ENCODE measurements around the gene GREB1L. TPM values are rescaled to one million over a fixed set of nuclear protein-coding genes. Genes with fewer than 3 reads are reported as not detected.

The GREB1L gene
- total and polyA plus RNA-seq, 2 experiments from 2014 or later: 1.9 to 3.0 TPM

DNA sequence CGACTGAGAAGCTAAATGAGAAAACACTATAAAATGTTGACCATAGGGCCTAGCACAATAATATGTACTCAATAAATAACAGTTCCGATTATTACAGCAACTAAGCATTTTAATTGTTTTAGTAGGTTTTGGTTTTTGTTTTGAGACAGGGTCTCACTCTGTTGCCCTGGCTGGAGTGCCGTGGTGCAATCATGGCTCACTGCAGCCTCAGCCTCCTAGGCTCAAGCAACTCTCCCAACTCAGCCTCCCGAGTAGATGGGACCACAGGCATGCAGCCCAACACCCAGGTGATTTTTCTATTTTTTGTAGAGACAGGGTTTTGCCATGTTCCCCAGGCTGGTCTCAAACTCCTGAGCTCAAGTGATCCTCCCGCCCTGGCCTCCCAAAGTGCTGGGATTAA, 304.4 kb downstream of the GREB1L start:
- peaks cover 11% of the 10 kb centered on the region for H3K36me3 ChIP-seq (ENCODE audit: low read depth)
- H3K9me3 ChIP-seq (ENCODE audit: low read depth): no peaks in the 10 kb centered on the region
- no peaks in the 10 kb centered on the region for H3K4me1 ChIP-seq (ENCODE audit: insufficient read depth)
- no peak overlapping the region for H3K9ac ChIP-seq
- peaks cover 3% of the 10 kb centered on the region; the same call in 1 of the 2 replicates for H3K79me2 ChIP-seq (ENCODE audit: insufficient read depth)
- no peaks in the 10 kb centered on the region for H3F3A ChIP-seq (ENCODE audit: insufficient read depth)
- no peaks in the 10 kb centered on the region for H3K27me3 ChIP-seq (replicated peaks; ENCODE audit: insufficient read depth)
- no peaks in the 10 kb centered on the region for H4K20me1 ChIP-seq (ENCODE audit: insufficient read depth)
- H3K9me2 ChIP-seq (ENCODE audit: insufficient read depth): no peaks in the 10 kb centered on the region
- no peak overlapping the region for H3K4me3 ChIP-seq
- 95 to 99% methylated on average over 5 of the region's 5 CpGs for WGBS, 2 experiments (ENCODE audit: low coverage in 1 of 2, low lambda C conversion rate in 2 of 2, missing lambda C conversion rate in 2 of 2)
- TF ChIP-seq EZH2phosphoT487 (IDR thresholded peaks at IDR 0.05; ENCODE audit: insufficient read depth, low read depth): no peak
- TF ChIP-seq EZH2 (IDR thresholded peaks at IDR 0.05; ENCODE audit: insufficient read depth, poor library complexity, severe bottlenecking): no peak
- no peak overlapping the region for H3K4me2 ChIP-seq (ENCODE audit: unreplicated experiment)
- H2AFZ ChIP-seq: no peak overlapping the region
- no peak overlapping the region for H3K27ac ChIP-seq
- in situ Hi-C loops (cut with MboI): no loop called here
- no peak for DNase-seq

DNA sequence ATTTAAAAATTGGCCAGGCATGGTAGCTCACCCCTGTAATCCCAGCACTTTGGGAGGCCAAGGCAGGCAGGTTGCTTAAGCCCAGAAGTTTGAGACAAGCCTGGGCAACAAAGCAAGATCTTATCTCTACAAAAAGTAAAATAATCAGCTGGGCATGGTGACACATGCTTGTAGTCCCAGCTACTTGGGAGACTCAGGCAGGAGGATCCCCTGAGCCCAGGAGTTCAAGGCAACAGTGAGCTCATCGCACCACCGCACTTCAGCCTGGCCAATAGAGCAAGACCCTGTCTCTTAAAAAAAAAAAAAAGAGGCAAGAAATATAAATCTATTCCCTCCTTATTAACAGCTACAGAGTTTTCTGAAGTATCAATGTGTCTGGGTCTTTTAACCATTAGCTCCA, 306.6 kb downstream of the GREB1L start:
- Histone ChIP-seq H3K27me3 (replicated peaks; ENCODE audit: insufficient read depth) (no peaks in the 10 kb centered on the region), H4K20me1 (ENCODE audit: insufficient read depth) (no peaks in the 10 kb centered on the region), H3K4me3 (no peak overlapping the region), H3K36me3 (ENCODE audit: low read depth) (peaks cover 3% of the 10 kb centered on the region; the same call in 1 of the 2 replicates), H3K79me2 (ENCODE audit: insufficient read depth) (peaks cover 3% of the 10 kb centered on the region; the same call in 1 of the 2 replicates), H3K4me1 (ENCODE audit: insufficient read depth) (no peaks in the 10 kb centered on the region), H3K27ac (no peak overlapping the region), H3K9me3 (ENCODE audit: low read depth) (no peaks in the 10 kb centered on the region), H3K4me2 (ENCODE audit: unreplicated experiment) (no peak overlapping the region), H2AFZ (no peak overlapping the region), H3F3A (ENCODE audit: insufficient read depth) (no peaks in the 10 kb centered on the region), H3K9ac (no peak overlapping the region), H3K9me2 (ENCODE audit: insufficient read depth) (no peaks in the 10 kb centered on the region)
- in situ Hi-C loops (cut with MboI): no loop called here
- DNase-seq: peak; percentile 4
- no peak for TF ChIP-seq EZH2 (IDR thresholded peaks at IDR 0.05; ENCODE audit: insufficient read depth, poor library complexity, severe bottlenecking)
- TF ChIP-seq EZH2phosphoT487 (IDR thresholded peaks at IDR 0.05; ENCODE audit: insufficient read depth, low read depth): no peak
- 100% methylated on average over 2 of the region's 2 CpGs for WGBS, 2 experiments (ENCODE audit: low coverage in 1 of 2, low lambda C conversion rate in 2 of 2, missing lambda C conversion rate in 2 of 2)

DNA sequence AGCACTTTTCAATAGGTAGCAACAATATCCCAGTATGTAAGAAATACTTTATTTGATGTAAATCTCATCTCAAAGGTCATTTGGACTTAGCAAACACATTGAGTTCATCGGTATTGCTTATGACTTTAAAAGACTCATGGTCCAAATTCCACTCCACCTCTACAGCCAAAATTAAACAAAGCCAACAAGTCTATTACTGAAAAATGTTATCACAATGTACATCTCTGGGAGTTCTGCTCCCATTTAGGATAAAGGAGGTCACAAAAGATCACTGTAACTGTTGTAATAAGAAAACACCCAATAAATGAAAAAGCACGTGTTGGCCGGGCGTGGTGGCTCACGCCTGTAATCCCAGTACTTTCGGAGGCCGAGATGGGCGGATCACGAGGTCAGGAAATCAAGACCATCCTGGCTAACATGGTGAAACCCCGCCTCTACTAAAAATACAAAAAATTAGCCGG, 308.5 kb downstream of the GREB1L start:
- H3K27ac ChIP-seq: no peak overlapping the region
- no peaks in the 10 kb centered on the region for H3K9me2 ChIP-seq (ENCODE audit: insufficient read depth)
- H4K20me1 ChIP-seq (ENCODE audit: insufficient read depth): no peaks in the 10 kb centered on the region
- TF ChIP-seq EZH2 (IDR thresholded peaks at IDR 0.05; ENCODE audit: insufficient read depth, poor library complexity, severe bottlenecking) (no peak), EZH2phosphoT487 (IDR thresholded peaks at IDR 0.05; ENCODE audit: insufficient read depth, low read depth) (no peak)
- no peak overlapping the region for H2AFZ ChIP-seq
- no peak overlapping the region for H3K4me3 ChIP-seq
- H3K9ac ChIP-seq: no peak overlapping the region
- in situ Hi-C loops (cut with MboI): no loop called here
- peaks cover 3% of the 10 kb centered on the region; the same call in 1 of the 2 replicates for H3K79me2 ChIP-seq (ENCODE audit: insufficient read depth)
- no peaks in the 10 kb centered on the region for H3F3A ChIP-seq (ENCODE audit: insufficient read depth)
- H3K9me3 ChIP-seq (ENCODE audit: low read depth): no peaks in the 10 kb centered on the region
- no peaks in the 10 kb centered on the region for H3K4me1 ChIP-seq (ENCODE audit: insufficient read depth)
- 92 to 94% methylated on average over 11 of the region's 11 CpGs for WGBS, 2 experiments (ENCODE audit: low coverage in 1 of 2, low lambda C conversion rate in 2 of 2, missing lambda C conversion rate in 2 of 2)
- no peak for DNase-seq
- no peaks in the 10 kb centered on the region; the same call in 1 of the 2 replicates for H3K36me3 ChIP-seq (ENCODE audit: low read depth)
- H3K4me2 ChIP-seq (ENCODE audit: unreplicated experiment): no peak overlapping the region
- H3K27me3 ChIP-seq (replicated peaks; ENCODE audit: insufficient read depth): no peaks in the 10 kb centered on the region

DNA sequence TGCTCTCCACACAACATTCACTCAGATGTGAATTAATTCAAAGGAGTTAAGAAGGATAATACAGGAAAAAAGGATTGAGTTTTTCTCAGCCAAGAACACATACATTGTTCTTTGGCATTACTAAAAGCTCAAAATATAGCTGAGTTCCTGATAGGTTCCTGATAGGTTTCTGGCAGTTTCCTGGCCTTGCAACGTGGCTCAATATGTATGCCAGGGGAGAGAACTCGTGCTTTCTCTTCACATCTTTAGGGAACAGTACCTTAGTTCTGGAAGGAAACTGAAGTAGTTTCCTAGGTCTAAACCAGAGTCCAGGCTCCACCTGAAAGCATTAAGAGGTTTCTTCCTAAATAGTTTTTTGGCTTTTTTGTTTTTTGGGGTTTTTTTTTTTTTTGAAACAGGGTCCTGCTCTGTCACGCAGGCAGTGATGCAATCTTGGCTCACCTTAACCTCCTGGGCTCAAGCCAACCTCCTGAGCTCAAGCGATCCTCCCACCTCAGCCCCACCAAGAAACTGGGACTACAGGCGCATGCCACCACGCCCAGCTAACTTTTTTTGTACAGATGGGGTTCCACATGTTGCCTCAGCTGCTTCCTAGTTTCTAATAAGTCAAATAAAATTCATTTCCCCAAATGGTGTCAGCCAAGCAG, 315.7 kb downstream of the GREB1L start:
- Histone ChIP-seq H2AFZ (no peak overlapping the region), H3K4me1 (ENCODE audit: insufficient read depth) (no peaks in the 10 kb centered on the region), H3K36me3 (ENCODE audit: low read depth) (peaks cover 32% of the 10 kb centered on the region), H3K9me3 (ENCODE audit: low read depth) (no peaks in the 10 kb centered on the region), H3K27me3 (replicated peaks; ENCODE audit: insufficient read depth) (no peaks in the 10 kb centered on the region), H3K9me2 (ENCODE audit: insufficient read depth) (no peaks in the 10 kb centered on the region), H3F3A (ENCODE audit: insufficient read depth) (no peaks in the 10 kb centered on the region), H3K79me2 (ENCODE audit: insufficient read depth) (no peaks in the 10 kb centered on the region), H3K4me3 (no peak overlapping the region), H4K20me1 (ENCODE audit: insufficient read depth) (no peaks in the 10 kb centered on the region), H3K4me2 (ENCODE audit: unreplicated experiment) (no peak overlapping the region), H3K27ac (no peak overlapping the region), H3K9ac (no peak overlapping the region)
- WGBS, 2 experiments (ENCODE audit: low coverage in 1 of 2, low lambda C conversion rate in 2 of 2, missing lambda C conversion rate in 2 of 2): 93 to 98% methylated on average over 6 of the region's 6 CpGs
- in situ Hi-C loops (cut with MboI): loop anchor here (5.0 kb wide), 1 partner anchor 55 kb away; no protein-coding TSS in a partner anchor
- DNase-seq: no peak
- TF ChIP-seq EZH2phosphoT487 (IDR thresholded peaks at IDR 0.05; ENCODE audit: insufficient read depth, low read depth) (no peak), EZH2 (IDR thresholded peaks at IDR 0.05; ENCODE audit: insufficient read depth, poor library complexity, severe bottlenecking) (no peak)

Data from GM23248 (cell line).